ENCODE results near the gene TTI1.

Gene TTI1

GRCh38 chr20:38055294-38055693 is 22.0 kb upstream of the TTI1 start:
- TF ChIP-seq, protein P1, sequence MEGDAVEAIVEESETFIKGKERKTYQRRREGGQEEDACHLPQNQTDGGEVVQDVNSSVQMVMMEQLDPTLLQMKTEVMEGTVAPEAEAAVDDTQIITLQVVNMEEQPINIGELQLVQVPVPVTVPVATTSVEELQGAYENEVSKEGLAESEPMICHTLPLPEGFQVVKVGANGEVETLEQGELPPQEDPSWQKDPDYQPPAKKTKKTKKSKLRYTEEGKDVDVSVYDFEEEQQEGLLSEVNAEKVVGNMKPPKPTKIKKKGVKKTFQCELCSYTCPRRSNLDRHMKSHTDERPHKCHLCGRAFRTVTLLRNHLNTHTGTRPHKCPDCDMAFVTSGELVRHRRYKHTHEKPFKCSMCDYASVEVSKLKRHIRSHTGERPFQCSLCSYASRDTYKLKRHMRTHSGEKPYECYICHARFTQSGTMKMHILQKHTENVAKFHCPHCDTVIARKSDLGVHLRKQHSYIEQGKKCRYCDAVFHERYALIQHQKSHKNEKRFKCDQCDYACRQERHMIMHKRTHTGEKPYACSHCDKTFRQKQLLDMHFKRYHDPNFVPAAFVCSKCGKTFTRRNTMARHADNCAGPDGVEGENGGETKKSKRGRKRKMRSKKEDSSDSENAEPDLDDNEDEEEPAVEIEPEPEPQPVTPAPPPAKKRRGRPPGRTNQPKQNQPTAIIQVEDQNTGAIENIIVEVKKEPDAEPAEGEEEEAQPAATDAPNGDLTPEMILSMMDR (IDR thresholded peaks at IDR 0.05; ENCODE audit: insufficient read depth, low read depth, low read length, missing control alignments): no peak
- DNase-seq (ENCODE audit: low read depth): no peak
- no peak overlapping the region for H3K4me3 ChIP-seq (ENCODE audit: low read depth, low read length)

DNA sequence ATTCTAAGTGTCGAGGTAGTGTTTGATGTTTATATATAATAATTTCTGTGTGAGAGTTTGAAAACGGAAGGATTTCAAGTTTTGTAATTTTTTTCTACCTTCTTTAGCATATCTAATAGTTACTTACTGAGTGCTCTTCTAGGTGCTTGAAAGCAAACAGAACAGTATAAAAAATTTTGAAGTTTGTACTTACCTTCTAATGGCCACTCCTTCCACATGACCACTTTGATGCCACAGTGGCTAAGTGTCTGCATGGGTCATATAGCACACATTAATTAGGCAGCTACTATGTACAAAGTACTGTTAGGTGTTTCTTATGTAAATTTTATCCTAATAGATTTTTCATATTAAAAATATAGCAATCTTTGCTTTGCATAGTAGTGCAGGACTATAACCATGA is 21.4 kb upstream of the TTI1 start:
- TF ChIP-seq, protein P1 (IDR thresholded peaks at IDR 0.05; ENCODE audit: insufficient read depth, low read depth, low read length, missing control alignments): no peak

GRCh38 chr20:38052870-38053269 is 19.6 kb upstream of the TTI1 start:
- TF ChIP-seq, protein P1 (IDR thresholded peaks at IDR 0.05; ENCODE audit: insufficient read depth, low read depth, low read length, missing control alignments): no peak
- H3K4me3 ChIP-seq (ENCODE audit: low read depth, low read length): no peak overlapping the region
- DNase-seq (ENCODE audit: low read depth): no peak

More for the DNA sequence above, 21.4 kb upstream of the TTI1 start:
- DNase-seq (ENCODE audit: low read depth): no peak
- H3K4me3 ChIP-seq (ENCODE audit: low read depth, low read length): no peak overlapping the region

DNA sequence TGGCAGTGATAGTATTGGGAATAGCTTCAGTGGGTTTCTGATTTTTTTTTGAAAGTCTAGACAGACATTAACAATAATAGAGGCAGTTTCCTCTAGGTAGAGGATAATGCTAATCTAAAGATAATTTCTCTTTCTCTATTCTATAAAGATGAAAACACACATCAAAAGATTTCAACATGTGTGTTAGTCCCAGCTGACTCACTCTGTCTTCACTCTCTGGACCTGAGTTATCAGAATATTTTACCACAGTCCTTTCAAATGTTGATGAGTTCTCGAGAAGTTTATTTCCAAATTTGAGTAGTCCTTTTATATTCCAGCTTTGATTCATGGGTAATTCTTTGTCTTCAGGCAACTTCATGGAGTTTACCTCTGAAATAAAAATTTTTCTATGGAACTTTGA is 17.4 kb upstream of the TTI1 start:
- H3K4me3 ChIP-seq (ENCODE audit: low read depth, low read length): no peak overlapping the region
- DNase-seq (ENCODE audit: low read depth): no peak
- TF ChIP-seq, protein P1 (IDR thresholded peaks at IDR 0.05; ENCODE audit: insufficient read depth, low read depth, low read length, missing control alignments): no peak

GRCh38 chr20:38049800-38050199 is 16.5 kb upstream of the TTI1 start:
- H3K4me3 ChIP-seq (ENCODE audit: low read depth, low read length): no peak overlapping the region
- no peak for DNase-seq (ENCODE audit: low read depth)
- TF ChIP-seq, protein P1 (IDR thresholded peaks at IDR 0.05; ENCODE audit: insufficient read depth, low read depth, low read length, missing control alignments): no peak

DNA sequence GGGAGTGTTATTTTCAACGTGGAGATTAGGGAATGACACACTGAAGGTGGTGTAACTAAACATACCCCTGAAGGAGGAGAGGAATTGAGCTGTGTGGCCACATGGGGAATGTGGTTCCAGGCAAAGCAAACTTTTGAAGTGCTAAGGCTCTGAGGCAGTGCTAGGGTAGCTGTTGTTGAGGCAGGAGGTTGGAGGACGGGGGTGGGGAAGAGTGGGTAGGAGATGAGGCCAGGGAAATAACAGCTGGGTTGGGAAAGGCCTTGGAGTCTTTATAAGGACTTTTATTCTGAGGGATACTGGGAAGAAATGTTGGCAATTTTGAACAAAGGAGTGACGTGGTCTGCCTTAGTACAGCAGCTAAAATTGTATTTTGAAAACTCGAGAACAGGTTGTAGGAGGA is 13.3 kb upstream of the TTI1 start:
- no peak for DNase-seq (ENCODE audit: low read depth)
- TF ChIP-seq, protein P1 (IDR thresholded peaks at IDR 0.05; ENCODE audit: insufficient read depth, low read depth, low read length, missing control alignments): no peak
- no peak overlapping the region for H3K4me3 ChIP-seq (ENCODE audit: low read depth, low read length)

DNA sequence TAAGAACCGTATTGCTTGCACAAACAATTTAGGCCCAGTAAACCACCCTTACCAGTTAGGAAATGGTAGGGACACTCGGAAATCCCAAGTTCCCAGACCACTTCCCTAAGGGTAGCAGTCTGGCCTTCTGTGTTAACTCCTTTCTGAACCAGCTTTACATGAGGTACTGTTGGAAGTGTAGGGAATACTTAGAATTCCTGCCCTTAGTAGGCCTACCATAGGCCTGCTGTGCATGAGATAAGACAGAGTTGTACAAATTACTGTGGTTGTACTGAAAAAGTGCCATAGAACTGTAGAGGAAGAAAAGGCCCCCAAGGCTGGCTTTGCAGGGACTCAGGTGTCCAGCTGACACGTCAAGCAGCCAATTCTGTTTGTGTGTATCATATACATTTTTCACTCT is 11.4 kb upstream of the TTI1 start:
- no peak for DNase-seq (ENCODE audit: low read depth)
- TF ChIP-seq, protein P1 (IDR thresholded peaks at IDR 0.05; ENCODE audit: insufficient read depth, low read depth, low read length, missing control alignments): no peak
- no peak overlapping the region for H3K4me3 ChIP-seq (ENCODE audit: low read depth, low read length)

Data from GM12865 (cell line).